ENCODE measurements around the gene GJC3. TPM values are rescaled to one million over a fixed set of nuclear protein-coding genes. Genes with fewer than 3 reads are reported as not detected.
"Not testable (repeated sequence)": the region's sequence is repeated elsewhere in the genome, so short reads cannot be mapped to it uniquely, and the experiment has no call there.

GJC3 gene
- total RNA-seq, 2 donors from 2014 or later: 0.82 to 1.4 TPM

DNA sequence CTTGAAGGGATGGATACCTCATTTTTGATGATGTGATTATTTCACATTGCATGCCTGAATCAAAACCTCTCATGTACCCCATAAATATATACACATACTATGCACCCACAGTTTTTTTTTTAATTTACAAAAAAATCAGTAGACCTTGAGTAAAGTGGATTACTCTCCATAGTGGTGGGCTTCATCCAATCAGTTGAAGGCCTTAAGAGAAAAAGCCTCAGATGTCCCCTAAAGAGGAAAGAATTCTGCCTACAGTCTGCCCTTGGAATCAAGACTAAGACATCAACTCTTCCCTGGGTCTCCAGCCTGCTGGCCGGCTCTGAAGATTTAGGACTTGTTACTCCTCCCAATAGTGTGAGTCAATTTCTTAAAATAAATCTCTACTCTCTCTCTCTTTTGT is 45.3 kb upstream of the GJC3 start:
- no peak for DNase-seq
- no peak overlapping the region for H3K4me3 Mint-ChIP-seq
- H3K4me1 Mint-ChIP-seq: no peaks in the 10 kb centered on the region
- H3K27ac Mint-ChIP-seq: no peak overlapping the region
- H3K27me3 Mint-ChIP-seq (ENCODE audit: insufficient read depth): peaks cover 6% of the 10 kb centered on the region
- Histone ChIP-seq H3K36me3 (ENCODE audit: control insufficient read depth, insufficient read depth, low read length) (no peaks in the 10 kb centered on the region), H3K27ac (ENCODE audit: low read depth, low read length) (no peak overlapping the region), H3K9me3 (ENCODE audit: control insufficient read depth, low read length) (no peaks in the 10 kb centered on the region), H3K4me1 (ENCODE audit: control insufficient read depth, insufficient read depth, low read length) (no peaks in the 10 kb centered on the region), H3K9ac (ENCODE audit: extremely low read depth, low read length, poor library complexity, severe bottlenecking) (no peak overlapping the region), H3K27me3 (ENCODE audit: control insufficient read depth, insufficient read depth, low read length, poor library complexity, severe bottlenecking) (no peaks in the 10 kb centered on the region), H3K4me3 (ENCODE audit: low read length) (no peak overlapping the region)
- 92% methylated on average over 1 of the region's 1 CpG; no CpG with 5 or more reads in 1 of the 2 experiments for WGBS, 2 experiments (ENCODE audit: insufficient coverage in 1 of 2, insufficient read length in 1 of 2)
- no peaks in the 10 kb centered on the region for H3K36me3 Mint-ChIP-seq (ENCODE audit: low read depth)
- TF ChIP-seq, protein P1, sequence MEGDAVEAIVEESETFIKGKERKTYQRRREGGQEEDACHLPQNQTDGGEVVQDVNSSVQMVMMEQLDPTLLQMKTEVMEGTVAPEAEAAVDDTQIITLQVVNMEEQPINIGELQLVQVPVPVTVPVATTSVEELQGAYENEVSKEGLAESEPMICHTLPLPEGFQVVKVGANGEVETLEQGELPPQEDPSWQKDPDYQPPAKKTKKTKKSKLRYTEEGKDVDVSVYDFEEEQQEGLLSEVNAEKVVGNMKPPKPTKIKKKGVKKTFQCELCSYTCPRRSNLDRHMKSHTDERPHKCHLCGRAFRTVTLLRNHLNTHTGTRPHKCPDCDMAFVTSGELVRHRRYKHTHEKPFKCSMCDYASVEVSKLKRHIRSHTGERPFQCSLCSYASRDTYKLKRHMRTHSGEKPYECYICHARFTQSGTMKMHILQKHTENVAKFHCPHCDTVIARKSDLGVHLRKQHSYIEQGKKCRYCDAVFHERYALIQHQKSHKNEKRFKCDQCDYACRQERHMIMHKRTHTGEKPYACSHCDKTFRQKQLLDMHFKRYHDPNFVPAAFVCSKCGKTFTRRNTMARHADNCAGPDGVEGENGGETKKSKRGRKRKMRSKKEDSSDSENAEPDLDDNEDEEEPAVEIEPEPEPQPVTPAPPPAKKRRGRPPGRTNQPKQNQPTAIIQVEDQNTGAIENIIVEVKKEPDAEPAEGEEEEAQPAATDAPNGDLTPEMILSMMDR (conservative IDR thresholded peaks at IDR 0.05): no peak
- H3K9me3 Mint-ChIP-seq: no peaks in the 10 kb centered on the region

DNA sequence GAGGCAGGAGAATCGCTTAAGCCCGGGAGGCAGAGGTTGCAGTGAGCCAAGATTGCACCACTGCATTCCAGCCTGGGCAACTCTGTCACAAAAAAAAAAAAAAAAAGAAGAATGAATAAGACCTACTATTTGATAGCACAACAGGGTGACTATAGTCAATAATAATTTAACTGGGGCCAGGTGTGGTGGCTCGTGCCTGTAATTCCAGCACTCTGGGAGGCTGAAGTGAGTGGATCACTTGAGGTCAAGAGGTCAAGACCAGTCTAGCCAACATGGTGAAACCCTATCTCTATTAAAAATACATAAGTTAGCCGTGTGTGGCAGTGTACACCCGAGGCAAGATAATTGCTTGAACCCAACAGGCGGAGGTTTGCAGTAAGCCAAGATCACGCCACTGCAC is 44.4 kb upstream of the GJC3 start:
- not testable (repeated sequence) for DNase-seq; H3K4me1 Mint-ChIP-seq; H3K27me3 ChIP-seq (ENCODE audit: control insufficient read depth, insufficient read depth, low read length, poor library complexity, severe bottlenecking); H3K9me3 ChIP-seq (ENCODE audit: control insufficient read depth, low read length); H3K4me3 ChIP-seq (ENCODE audit: low read length); H3K27me3 Mint-ChIP-seq (ENCODE audit: insufficient read depth); H3K4me1 ChIP-seq (ENCODE audit: control insufficient read depth, insufficient read depth, low read length); H3K36me3 Mint-ChIP-seq (ENCODE audit: low read depth); H3K9me3 Mint-ChIP-seq; H3K27ac ChIP-seq (ENCODE audit: low read depth, low read length); H3K27ac Mint-ChIP-seq; H3K9ac ChIP-seq (ENCODE audit: extremely low read depth, low read length, poor library complexity, severe bottlenecking); H3K4me3 Mint-ChIP-seq; H3K36me3 ChIP-seq (ENCODE audit: control insufficient read depth, insufficient read depth, low read length)
- 63 to 95% methylated on average over 1 to 7 of the region's 7 CpGs for WGBS, 2 experiments (ENCODE audit: insufficient coverage in 1 of 2, insufficient read length in 1 of 2)

GRCh38 chr7:99971242-99971641 is 41.8 kb upstream of the GJC3 start:
- no peaks in the 10 kb centered on the region for H3K4me1 ChIP-seq (ENCODE audit: control insufficient read depth, insufficient read depth, low read length)
- no peaks in the 10 kb centered on the region for H3K36me3 ChIP-seq (ENCODE audit: control insufficient read depth, insufficient read depth, low read length)
- H3K27ac ChIP-seq (ENCODE audit: low read depth, low read length): no peak overlapping the region
- no peak for DNase-seq
- 86 to 89% methylated on average over 2 to 4 of the region's 4 CpGs for WGBS, 2 experiments (ENCODE audit: insufficient coverage in 1 of 2, insufficient read length in 1 of 2)
- no peaks in the 10 kb centered on the region for H3K9me3 ChIP-seq (ENCODE audit: control insufficient read depth, low read length)
- no peak overlapping the region for H3K4me3 Mint-ChIP-seq
- H3K4me1 Mint-ChIP-seq: no peaks in the 10 kb centered on the region
- no peak overlapping the region for H3K27ac Mint-ChIP-seq
- H3K9me3 Mint-ChIP-seq: no peaks in the 10 kb centered on the region
- TF ChIP-seq, protein P1 (conservative IDR thresholded peaks at IDR 0.05): no peak
- no peaks in the 10 kb centered on the region for H3K27me3 ChIP-seq (ENCODE audit: control insufficient read depth, insufficient read depth, low read length, poor library complexity, severe bottlenecking)
- peaks cover 12% of the 10 kb centered on the region for H3K27me3 Mint-ChIP-seq (ENCODE audit: insufficient read depth)
- no peak overlapping the region for H3K4me3 ChIP-seq (ENCODE audit: low read length)
- H3K9ac ChIP-seq (ENCODE audit: extremely low read depth, low read length, poor library complexity, severe bottlenecking): no peak overlapping the region
- H3K36me3 Mint-ChIP-seq (ENCODE audit: low read depth): no peaks in the 10 kb centered on the region

GRCh38 chr7:99969813-99970212 is 40.4 kb upstream of the GJC3 start:
- not testable (repeated sequence) for H3K4me3 Mint-ChIP-seq; DNase-seq; H3K9me3 ChIP-seq (ENCODE audit: control insufficient read depth, low read length); H3K9ac ChIP-seq (ENCODE audit: extremely low read depth, low read length, poor library complexity, severe bottlenecking); H3K36me3 Mint-ChIP-seq (ENCODE audit: low read depth); H3K27ac ChIP-seq (ENCODE audit: low read depth, low read length); H3K4me3 ChIP-seq (ENCODE audit: low read length); H3K27me3 Mint-ChIP-seq (ENCODE audit: insufficient read depth); H3K4me1 Mint-ChIP-seq; H3K9me3 Mint-ChIP-seq; H3K4me1 ChIP-seq (ENCODE audit: control insufficient read depth, insufficient read depth, low read length); H3K27me3 ChIP-seq (ENCODE audit: control insufficient read depth, insufficient read depth, low read length, poor library complexity, severe bottlenecking); H3K36me3 ChIP-seq (ENCODE audit: control insufficient read depth, insufficient read depth, low read length); H3K27ac Mint-ChIP-seq
- WGBS, 2 experiments (ENCODE audit: insufficient coverage in 1 of 2, insufficient read length in 1 of 2): 44% methylated on average over 1 of the region's 1 CpG; no CpG with 5 or more reads in 1 of the 2 experiments
